ENCODE data around the gene EED.
"Not testable (repeated sequence)": the region's sequence is repeated elsewhere in the genome, so short reads cannot be mapped to it uniquely, and the experiment has no call there.

The EED gene

DNA sequence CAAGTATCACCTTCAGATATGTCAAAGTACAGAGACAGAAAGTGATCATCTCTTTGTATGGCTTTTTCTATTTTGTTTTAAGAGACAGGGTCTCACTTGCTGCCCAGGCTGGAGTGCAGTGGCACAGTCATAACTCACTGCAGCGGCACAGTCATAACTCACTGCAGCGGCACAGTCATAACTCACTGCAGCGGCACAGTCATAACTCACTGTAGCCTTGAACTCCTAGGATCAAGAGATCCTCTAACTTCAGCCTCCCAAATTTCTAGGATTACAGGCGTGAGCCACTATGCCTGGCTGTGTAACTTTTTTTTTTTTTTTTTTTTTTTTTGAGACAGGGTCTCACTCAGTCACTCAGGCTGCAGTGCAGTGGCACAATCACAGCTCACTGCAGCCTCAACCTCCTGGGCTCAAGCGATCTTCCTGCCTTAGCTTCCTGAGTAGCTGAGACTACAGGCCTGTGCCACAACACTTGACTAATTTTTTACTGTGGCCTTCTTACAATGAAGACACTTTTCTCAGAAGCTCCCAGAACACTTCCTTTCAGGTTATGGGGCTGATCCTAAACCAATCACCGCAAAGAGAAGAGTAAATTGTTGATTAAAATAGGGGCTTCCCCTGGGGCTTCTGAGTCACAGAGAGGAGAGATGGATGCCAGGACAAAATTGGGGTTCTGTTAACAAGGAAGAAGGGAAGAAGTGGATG is 48.5 kb downstream of the EED start:
- peak; percentile 70 for DNase-seq

DNA sequence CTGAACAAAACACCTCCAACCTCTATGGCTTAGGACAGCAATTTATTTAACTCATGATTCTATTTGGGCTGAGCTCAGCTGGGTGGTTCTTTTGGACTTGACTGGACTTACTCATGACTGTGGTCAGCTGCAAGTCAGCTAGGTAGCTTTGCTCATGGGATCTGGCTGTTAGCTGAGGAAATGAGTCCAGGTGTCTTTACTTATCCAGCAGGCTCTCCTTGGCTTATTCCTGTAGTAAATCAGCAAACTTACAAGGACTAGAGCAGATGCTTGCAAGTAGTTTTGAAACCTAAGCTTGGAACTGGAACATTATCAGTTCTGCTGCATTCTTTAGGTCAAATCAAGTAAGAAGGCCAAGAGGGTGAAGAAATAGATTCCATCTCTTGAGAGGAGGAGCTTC is 49.5 kb downstream of the EED start:
- DNase-seq = no peak

DNA sequence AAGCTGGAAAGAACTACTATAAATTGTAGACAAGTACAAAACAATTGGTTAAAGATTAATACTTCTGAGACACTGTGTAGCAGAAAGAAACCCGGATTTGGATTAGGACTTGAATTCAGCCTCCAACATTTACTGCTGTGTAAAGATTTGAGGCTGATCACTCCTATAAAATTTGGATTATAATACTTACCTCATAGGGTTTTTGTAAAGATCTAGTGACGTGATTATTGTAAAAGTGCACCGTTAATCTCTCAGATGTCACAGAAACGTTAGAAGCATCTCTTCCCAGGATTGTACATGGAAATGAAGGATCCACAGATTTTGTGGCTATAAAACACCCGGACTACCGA is 57.2 kb downstream of the EED start:
- no peak for DNase-seq

DNA sequence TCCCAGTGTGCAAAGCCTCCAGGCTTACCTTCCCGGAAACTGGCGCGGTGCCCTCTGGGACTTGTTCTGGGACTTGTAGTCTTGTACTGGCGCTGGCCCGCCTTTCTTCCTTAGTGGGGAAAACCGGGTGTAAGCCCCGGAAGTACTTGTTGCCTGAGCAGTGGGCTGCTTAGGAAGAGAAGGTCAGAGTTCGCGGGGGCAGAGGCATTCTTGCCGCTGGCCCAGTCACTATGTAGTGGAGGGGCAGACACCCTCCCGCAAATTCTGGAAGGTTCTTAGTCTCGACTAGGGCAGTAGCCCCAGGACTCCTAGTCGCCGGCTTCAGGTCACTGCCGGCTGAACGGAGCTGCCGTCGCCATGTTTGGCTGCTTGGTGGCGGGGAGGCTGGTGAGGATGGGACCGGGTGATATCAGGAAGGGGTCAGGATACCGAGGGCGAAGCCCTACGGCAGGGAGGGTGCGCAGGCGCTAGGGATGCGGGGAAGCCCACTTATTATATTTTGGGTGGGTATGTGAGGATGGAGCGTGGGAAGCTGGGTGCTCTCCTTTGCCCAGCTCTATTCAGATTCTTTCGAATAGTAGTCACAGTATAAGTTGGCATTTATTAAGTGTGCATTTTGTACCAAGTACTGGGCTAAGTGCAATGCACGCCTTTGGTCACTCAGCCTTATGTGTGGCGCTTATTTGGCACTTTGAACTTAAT is 57.7 kb downstream of the EED start, which contains the start of gene HIKESHI:
Gene HIKESHI, plus strand, starts transcription at position 149 of the 702 bp plus-strand sequence. Its CDS starts 209 bp downstream, at position 358.
- DNase-seq = peak; percentile 94

DNA sequence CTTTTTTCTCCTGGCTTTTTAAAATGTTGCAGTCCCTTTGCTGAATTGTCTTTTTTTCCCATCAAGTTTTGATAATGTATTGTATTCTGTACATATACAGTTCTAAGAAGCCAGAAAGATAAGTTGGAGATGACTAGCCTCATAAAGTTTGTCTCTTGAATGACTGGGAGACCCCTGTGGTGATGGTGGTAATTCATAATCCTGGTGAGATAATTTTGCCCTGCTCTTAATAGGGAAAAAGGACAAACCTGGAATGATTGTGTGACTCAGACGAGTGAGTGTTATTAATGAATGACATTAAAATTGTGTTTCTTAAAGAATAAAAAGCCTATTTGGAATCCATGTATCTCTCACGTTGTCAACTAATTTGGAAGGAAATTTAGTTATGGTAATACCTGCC is 58.7 kb downstream of the EED start:
- DNase-seq = no peak

DNA sequence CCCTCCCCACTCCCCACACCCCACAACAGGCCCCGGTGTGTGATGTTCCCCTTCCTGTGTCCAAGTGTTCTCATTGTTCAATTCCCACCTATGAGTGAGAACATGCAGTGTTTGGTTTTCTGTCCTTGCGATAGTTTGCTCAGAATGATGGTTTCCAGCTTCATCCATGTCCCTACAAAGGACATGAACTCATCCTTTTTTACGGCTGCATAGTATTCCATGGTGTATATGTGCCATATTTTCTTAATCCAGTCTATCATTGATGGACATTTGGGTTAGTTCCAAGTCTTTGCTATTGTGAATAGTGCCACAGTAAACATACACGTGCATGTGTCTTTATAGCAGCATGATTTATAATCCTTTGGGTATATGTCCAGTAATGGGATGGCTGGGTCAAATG is 64.2 kb downstream of the EED start:
- not testable (repeated sequence) for DNase-seq

DNA sequence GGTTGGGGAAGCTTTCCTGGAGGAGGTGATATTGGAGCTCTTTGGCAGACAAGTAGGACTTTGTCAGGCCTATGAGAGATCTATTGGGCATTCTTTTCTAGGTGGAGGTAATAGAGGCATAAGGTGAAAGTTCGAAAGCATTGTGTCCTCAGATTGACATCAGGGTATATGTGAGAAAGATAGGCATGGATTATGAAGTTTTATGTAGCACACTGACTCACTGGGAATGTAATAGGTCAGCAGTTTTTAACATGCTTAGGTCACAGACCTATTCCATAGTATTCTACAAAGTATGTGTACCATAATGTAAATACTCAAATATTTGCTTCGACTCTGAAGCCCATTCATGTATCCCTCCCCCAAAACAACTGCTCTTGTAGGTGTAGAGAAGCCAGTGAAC is 69.2 kb downstream of the EED start:
- no peak for DNase-seq

DNA sequence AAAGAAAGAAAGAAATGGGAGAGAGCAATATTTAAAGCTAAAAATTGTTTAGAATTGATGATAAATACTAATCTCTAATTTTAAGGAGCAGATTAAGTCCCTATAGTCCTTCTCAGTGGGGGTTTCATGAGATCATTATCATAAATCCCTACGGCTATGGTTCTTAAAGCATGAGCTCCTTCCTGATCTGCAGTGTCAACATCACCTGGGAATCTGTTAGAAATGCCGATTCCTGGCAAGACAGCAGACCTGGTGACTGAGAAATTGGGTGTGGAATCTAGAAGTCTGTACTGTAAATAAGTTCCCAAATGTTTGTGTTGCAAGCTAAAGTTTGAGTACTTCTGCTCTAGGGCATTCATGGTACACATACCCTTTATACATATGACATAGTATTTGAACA is 70.1 kb downstream of the EED start:
- DNase-seq = no peak

All from activated CD8-positive, alpha-beta memory T cell treated with anti-CD3 and anti-CD28 coated beads, Interleukin-2, amount 50 U/mL, for 48 hours (primary cell).